HepG2 (cell line): ENCODE results near the gene HSD17B8. TPM values are rescaled to one million over a fixed set of nuclear protein-coding genes. Genes with fewer than 3 reads are reported as not detected.
A peak's percentile ranks its signal among the peaks of the same experiment; 100 is the strongest.

Source experiments
- HDAC1 ChIP-seq: sonication (generic); formaldehyde crosslinking; IDR thresholded peaks from 2 replicates; pipeline ENCODE4 v1.5.1; 2020; ENCODE audit warnings: mild to moderate bottlenecking, missing genetic modification reagents
- KLF12 ChIP-seq: sonication (generic); formaldehyde crosslinking; IDR thresholded peaks from 2 replicates; pipeline ENCODE4 v1.4.0; 2020; ENCODE audit warnings: missing genetic modification reagents, borderline replicate concordance
- MATR3 ChIP-seq: sonication (generic); formaldehyde crosslinking; IDR thresholded peaks from 2 replicates; pipeline ENCODE4 v1.4.0; 2020; ENCODE audit warnings: missing genetic modification reagents
- POLR2AphosphoS5 ChIP-seq: IDR thresholded peaks from 2 replicates; pipeline ENCODE4 v1.6.1; 2012; ENCODE audit warnings: low read depth, low read length
- REXO4 ChIP-seq: sonication (generic); formaldehyde crosslinking; IDR thresholded peaks from 2 replicates; pipeline ENCODE4 v1.8.0; 2022; ENCODE audit warnings: missing genetic modification reagents, mild to moderate bottlenecking, borderline replicate concordance
- RXRB ChIP-seq: IDR thresholded peaks from 2 replicates; pipeline ENCODE4 v1.6.1; 2016; ENCODE audit warnings: borderline replicate concordance, missing genetic modification reagents, missing compliant biosample characterization
- ZMYM2 ChIP-seq: sonication (generic); formaldehyde crosslinking; IDR thresholded peaks from 2 replicates; pipeline ENCODE4 v1.8.0; 2022; ENCODE audit warnings: mild to moderate bottlenecking, missing genetic modification reagents
- ZNF567 ChIP-seq: sonication (generic); formaldehyde crosslinking; IDR thresholded peaks from 2 replicates; pipeline ENCODE4 v1.8.1; 2023; ENCODE audit warnings: mild to moderate bottlenecking, missing genetic modification reagents, borderline replicate concordance
- ZSCAN25 ChIP-seq: sonication (generic); formaldehyde crosslinking; IDR thresholded peaks from 2 replicates; pipeline ENCODE4 v1.8.0; 2022; ENCODE audit warnings: mild to moderate bottlenecking, missing genetic modification reagents
- polyA plus RNA-seq, 8 experiments: library from polyadenylated mRNA; depleted of rRNA in 3 of 8; stranded (reverse) in 7 of 8; unstranded in 1 of 8; fragments of >200 nt; fragmentation: Illumina TruSeq in 4 of 8; extraction: Trizol in 4 of 8; gene quantifications; 2 replicates each; pipeline versions ENCODE4 v1.2.1 to v1.2.3, GENCODE V29; 2011 to 2016; ENCODE audit warnings: low read depth in 4 of 8, missing spikeins in 1 of 8, mixed read lengths in 1 of 8; ENCODE audit not compliant: insufficient read depth in 1 of 8
- total RNA-seq, 5 experiments: library from RNA; depleted of rRNA; stranded (reverse); fragments of >200 nt; fragmentation: Illumina TruSeq; extraction: Trizol; gene quantifications; 2 replicates each; pipeline ENCODE4 v1.2.3, GENCODE V29; 2016; ENCODE audit warnings: low read depth in 1 of 5
- TF ChIP-seq, protein P1 (sequence below): sonication (generic); formaldehyde crosslinking; IDR thresholded peaks from 2 replicates; pipeline ENCODE4 v1.4.0; 2020; ENCODE audit warnings: mild to moderate bottlenecking, low read depth, missing genetic modification reagents
- TF ChIP-seq, protein P2 (sequence below): sonication (generic); formaldehyde crosslinking; IDR thresholded peaks from 2 replicates; pipeline ENCODE4 v1.4.0; 2020; ENCODE audit warnings: mild to moderate bottlenecking, missing genetic modification reagents
- TF ChIP-seq, protein P3 (sequence below): sonication (generic); formaldehyde crosslinking; IDR thresholded peaks from 2 replicates; pipeline ENCODE4 v1.4.0; 2020; ENCODE audit warnings: low read depth, mild to moderate bottlenecking, missing genetic modification reagents
- TF ChIP-seq, protein P4 (sequence below): sonication (generic); formaldehyde crosslinking; IDR thresholded peaks from 2 replicates; pipeline ENCODE4 v1.5.0; 2020; ENCODE audit warnings: missing genetic modification reagents
- TF ChIP-seq, protein P5 (sequence below): sonication (generic); formaldehyde crosslinking; IDR thresholded peaks from 2 replicates; pipeline ENCODE4 v1.9.0; 2022; ENCODE audit warnings: low read depth, missing genetic modification reagents
- TF ChIP-seq, protein P6 (sequence below): sonication (generic); formaldehyde crosslinking; IDR thresholded peaks from 2 replicates; pipeline ENCODE4 v1.4.0; 2020; ENCODE audit warnings: missing genetic modification reagents; ENCODE audit errors: not compliant biosample characterization
- TF ChIP-seq, protein P7 (sequence below): sonication (generic); formaldehyde crosslinking; IDR thresholded peaks from 2 replicates; pipeline ENCODE4 v1.4.0; 2020; ENCODE audit warnings: mild to moderate bottlenecking, missing genetic modification reagents, borderline replicate concordance

Gene HSD17B8
- total and polyA plus RNA-seq, 2 of the 13 experiments (the other 11 are each of a cell fraction or from before 2014, with no cell fraction given): 12.6 to 20.1 TPM

DNA sequence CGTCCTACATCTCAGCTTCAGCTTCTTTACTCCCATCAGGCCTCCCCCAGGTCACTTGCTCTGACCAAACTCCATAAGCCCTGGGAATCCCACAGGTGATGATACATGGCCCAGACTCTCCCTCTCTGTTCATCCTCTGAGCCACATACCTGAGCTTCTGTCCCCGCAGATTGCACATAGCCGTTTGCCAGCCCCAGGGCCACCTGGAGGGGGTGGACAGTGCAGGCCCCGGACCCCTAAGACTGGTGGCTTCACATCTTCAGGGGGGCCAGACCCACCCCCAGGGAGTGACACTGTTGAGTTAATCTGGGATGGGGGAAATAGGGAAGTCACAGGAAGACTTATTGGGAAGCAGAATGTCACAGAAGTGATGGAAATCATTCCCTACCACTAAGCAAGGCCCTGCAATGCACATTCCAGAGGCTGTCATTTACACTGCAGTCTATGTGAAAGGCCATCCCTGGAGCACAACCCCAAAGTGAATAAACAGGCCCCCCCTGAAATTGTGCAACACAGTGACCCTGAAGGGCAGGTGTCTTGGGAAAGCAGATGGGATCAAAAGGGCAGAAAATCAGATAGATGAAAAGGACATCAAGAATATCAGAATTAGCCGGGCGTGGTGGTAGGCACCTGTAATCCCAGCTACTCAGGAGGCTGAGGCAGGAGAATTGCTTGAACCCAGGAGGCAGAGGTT, 6.1 kb upstream of the HSD17B8 start (continued):
- TF ChIP-seq, protein P1, sequence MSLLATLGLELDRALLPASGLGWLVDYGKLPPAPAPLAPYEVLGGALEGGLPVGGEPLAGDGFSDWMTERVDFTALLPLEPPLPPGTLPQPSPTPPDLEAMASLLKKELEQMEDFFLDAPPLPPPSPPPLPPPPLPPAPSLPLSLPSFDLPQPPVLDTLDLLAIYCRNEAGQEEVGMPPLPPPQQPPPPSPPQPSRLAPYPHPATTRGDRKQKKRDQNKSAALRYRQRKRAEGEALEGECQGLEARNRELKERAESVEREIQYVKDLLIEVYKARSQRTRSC (CRISPR knock-in tag): no peak
- peak; percentile 99 for TF ChIP-seq RXRB (CRISPR knock-in tag)
- no peak for TF ChIP-seq POLR2AphosphoS5
- TF ChIP-seq, protein P2, sequence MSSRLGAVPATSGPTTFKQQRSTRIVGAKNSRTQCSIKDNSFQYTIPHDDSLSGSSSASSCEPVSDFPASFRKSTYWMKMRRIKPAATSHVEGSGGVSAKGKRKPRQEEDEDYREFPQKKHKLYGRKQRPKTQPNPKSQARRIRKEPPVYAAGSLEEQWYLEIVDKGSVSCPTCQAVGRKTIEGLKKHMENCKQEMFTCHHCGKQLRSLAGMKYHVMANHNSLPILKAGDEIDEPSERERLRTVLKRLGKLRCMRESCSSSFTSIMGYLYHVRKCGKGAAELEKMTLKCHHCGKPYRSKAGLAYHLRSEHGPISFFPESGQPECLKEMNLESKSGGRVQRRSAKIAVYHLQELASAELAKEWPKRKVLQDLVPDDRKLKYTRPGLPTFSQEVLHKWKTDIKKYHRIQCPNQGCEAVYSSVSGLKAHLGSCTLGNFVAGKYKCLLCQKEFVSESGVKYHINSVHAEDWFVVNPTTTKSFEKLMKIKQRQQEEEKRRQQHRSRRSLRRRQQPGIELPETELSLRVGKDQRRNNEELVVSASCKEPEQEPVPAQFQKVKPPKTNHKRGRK: no peak
- TF ChIP-seq REXO4 (CRISPR knock-in tag): no peak
- TF ChIP-seq, protein P3, sequence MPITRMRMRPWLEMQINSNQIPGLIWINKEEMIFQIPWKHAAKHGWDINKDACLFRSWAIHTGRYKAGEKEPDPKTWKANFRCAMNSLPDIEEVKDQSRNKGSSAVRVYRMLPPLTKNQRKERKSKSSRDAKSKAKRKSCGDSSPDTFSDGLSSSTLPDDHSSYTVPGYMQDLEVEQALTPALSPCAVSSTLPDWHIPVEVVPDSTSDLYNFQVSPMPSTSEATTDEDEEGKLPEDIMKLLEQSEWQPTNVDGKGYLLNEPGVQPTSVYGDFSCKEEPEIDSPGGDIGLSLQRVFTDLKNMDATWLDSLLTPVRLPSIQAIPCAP (CRISPR knock-in tag): no peak
- no peak for TF ChIP-seq ZSCAN25 (CRISPR knock-in tag)
- TF ChIP-seq, protein P4, sequence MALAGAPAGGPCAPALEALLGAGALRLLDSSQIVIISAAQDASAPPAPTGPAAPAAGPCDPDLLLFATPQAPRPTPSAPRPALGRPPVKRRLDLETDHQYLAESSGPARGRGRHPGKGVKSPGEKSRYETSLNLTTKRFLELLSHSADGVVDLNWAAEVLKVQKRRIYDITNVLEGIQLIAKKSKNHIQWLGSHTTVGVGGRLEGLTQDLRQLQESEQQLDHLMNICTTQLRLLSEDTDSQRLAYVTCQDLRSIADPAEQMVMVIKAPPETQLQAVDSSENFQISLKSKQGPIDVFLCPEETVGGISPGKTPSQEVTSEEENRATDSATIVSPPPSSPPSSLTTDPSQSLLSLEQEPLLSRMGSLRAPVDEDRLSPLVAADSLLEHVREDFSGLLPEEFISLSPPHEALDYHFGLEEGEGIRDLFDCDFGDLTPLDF: no peak
- peak; percentile 95 for TF ChIP-seq HDAC1 (CRISPR knock-in tag)
- TF ChIP-seq KLF12: no peak
- TF ChIP-seq MATR3 (CRISPR knock-in tag): no peak
- TF ChIP-seq ZMYM2 (CRISPR knock-in tag): 0 out of 2 replicates have a peak, but pooled peaks have one; percentile 35
- TF ChIP-seq, protein P5, sequence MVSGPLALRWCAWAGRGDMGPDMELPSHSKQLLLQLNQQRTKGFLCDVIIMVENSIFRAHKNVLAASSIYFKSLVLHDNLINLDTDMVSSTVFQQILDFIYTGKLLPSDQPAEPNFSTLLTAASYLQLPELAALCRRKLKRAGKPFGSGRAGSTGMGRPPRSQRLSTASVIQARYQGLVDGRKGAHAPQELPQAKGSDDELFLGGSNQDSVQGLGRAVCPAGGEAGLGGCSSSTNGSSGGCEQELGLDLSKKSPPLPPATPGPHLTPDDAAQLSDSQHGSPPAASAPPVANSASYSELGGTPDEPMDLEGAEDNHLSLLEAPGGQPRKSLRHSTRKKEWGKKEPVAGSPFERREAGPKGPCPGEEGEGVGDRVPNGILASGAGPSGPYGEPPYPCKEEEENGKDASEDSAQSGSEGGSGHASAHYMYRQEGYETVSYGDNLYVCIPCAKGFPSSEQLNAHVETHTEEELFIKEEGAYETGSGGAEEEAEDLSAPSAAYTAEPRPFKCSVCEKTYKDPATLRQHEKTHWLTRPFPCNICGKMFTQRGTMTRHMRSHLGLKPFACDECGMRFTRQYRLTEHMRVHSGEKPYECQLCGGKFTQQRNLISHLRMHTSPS (CRISPR knock-in tag): peak; percentile 30; the same call in 1 of the 2 replicates
- no peak for TF ChIP-seq ZNF567 (CRISPR knock-in tag)
- TF ChIP-seq, protein P6, sequence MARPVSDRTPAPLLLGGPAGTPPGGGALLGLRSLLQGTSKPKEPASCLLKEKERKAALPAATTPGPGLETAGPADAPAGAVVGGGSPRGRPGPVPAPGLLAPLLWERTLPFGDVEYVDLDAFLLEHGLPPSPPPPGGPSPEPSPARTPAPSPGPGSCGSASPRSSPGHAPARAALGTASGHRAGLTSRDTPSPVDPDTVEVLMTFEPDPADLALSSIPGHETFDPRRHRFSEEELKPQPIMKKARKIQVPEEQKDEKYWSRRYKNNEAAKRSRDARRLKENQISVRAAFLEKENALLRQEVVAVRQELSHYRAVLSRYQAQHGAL (CRISPR knock-in tag): no peak
- TF ChIP-seq, protein P7, sequence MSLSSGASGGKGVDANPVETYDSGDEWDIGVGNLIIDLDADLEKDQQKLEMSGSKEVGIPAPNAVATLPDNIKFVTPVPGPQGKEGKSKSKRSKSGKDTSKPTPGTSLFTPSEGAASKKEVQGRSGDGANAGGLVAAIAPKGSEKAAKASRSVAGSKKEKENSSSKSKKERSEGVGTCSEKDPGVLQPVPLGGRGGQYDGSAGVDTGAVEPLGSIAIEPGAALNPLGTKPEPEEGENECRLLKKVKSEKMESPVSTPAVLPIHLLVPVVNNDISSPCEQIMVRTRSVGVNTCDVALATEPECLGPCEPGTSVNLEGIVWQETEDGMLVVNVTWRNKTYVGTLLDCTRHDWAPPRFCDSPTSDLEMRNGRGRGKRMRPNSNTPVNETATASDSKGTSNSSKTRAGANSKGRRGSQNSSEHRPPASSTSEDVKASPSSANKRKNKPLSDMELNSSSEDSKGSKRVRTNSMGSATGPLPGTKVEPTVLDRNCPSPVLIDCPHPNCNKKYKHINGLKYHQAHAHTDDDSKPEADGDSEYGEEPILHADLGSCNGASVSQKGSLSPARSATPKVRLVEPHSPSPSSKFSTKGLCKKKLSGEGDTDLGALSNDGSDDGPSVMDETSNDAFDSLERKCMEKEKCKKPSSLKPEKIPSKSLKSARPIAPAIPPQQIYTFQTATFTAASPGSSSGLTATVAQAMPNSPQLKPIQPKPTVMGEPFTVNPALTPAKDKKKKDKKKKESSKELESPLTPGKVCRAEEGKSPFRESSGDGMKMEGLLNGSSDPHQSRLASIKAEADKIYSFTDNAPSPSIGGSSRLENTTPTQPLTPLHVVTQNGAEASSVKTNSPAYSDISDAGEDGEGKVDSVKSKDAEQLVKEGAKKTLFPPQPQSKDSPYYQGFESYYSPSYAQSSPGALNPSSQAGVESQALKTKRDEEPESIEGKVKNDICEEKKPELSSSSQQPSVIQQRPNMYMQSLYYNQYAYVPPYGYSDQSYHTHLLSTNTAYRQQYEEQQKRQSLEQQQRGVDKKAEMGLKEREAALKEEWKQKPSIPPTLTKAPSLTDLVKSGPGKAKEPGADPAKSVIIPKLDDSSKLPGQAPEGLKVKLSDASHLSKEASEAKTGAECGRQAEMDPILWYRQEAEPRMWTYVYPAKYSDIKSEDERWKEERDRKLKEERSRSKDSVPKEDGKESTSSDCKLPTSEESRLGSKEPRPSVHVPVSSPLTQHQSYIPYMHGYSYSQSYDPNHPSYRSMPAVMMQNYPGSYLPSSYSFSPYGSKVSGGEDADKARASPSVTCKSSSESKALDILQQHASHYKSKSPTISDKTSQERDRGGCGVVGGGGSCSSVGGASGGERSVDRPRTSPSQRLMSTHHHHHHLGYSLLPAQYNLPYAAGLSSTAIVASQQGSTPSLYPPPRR (CRISPR knock-in tag): peak; percentile 94
